Activated naive CD4-positive, alpha-beta T cell treated with anti-CD3 and anti-CD28 coated beads, Interleukin-2, amount 10 ng/mL, durations not matched to agents 7 days and 5 days (primary cell): ENCODE data around the gene ACP3.
A peak's percentile ranks its signal among the peaks of the same experiment; 100 is the strongest.

Experiments used
- CTCF ChIA-PET: fragments of 350-600 bp; sonication (Branson Sonifier 250); formaldehyde crosslinking; loops from one replicate; lab custom pipeline; 2021; ENCODE audit warnings: antibody characterized with exemption; lab: Charles Lee
- DNase-seq: peaks from one replicate; pipeline ENCODE4 v3.0.0-alpha.2; 2020
- H3K27ac Mint-ChIP-seq: one replicate; pipeline ENCODE4 v1.8.0; 2021; ENCODE audit warnings: mild to moderate bottlenecking, moderate library complexity, mixed read lengths
- H3K27me3 Mint-ChIP-seq: one replicate; pipeline ENCODE4 v1.8.0; 2021; ENCODE audit warnings: mild to moderate bottlenecking, mixed read lengths
- H3K36me3 Mint-ChIP-seq: one replicate; pipeline ENCODE4 v1.8.0; 2021; ENCODE audit warnings: mixed read lengths
- H3K4me1 Mint-ChIP-seq: one replicate; pipeline ENCODE4 v1.8.0; 2021; ENCODE audit warnings: mixed read lengths
- H3K4me3 Mint-ChIP-seq: one replicate; pipeline ENCODE4 v1.8.0; 2021; ENCODE audit warnings: mild to moderate bottlenecking, moderate library complexity, mixed read lengths
- H3K9me3 Mint-ChIP-seq: one replicate; pipeline ENCODE4 v1.8.0; 2021; ENCODE audit warnings: mixed read lengths

Gene ACP3

GRCh38 chr3:132341746-132342145, 24.5 kb downstream of the ACP3 start:
- Mint-ChIP-seq H3K27me3 (peaks cover 8% of the 10 kb centered on the region), H3K4me1 (no peaks in the 10 kb centered on the region), H3K4me3 (no peak overlapping the region), H3K27ac (no peak overlapping the region), H3K9me3 (no peaks in the 10 kb centered on the region), H3K36me3 (no peaks in the 10 kb centered on the region)
- no peak for DNase-seq
- CTCF ChIA-PET: interaction anchor here (2.3 kb wide), 1 partner anchor 85 kb away, joined by 7 read pairs; no protein-coding TSS in a partner anchor

DNA sequence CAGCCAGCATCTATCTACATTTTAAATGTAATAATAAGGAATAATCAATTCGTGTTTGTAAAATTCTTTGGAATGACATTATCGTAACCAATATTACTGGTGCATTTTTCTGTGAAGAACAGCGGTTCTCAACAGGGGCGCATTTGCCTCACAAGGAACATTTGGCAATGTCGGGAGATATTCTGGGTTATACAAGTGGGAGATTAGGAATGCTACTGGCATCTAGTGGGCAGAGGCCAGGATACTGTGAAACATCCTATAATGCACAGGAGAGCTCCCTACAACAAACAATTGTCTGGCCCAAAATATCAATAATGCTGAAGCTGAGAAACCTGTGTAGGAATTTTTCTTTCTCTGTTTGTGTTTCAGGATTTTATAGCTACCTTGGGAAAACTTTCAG, 25.0 kb downstream of the ACP3 start:
- no peak for DNase-seq
- no peaks in the 10 kb centered on the region for H3K36me3 Mint-ChIP-seq
- peaks cover 8% of the 10 kb centered on the region for H3K27me3 Mint-ChIP-seq
- CTCF ChIA-PET: interaction anchor here (0.8 to 2.9 kb wide), 5 partner anchors 9 to 303 kb away, joined by 5 to 11 read pairs (median 6); no protein-coding TSS in a partner anchor
- H3K27ac Mint-ChIP-seq: no peak overlapping the region
- H3K4me3 Mint-ChIP-seq: no peak overlapping the region
- no peaks in the 10 kb centered on the region for H3K4me1 Mint-ChIP-seq
- no peaks in the 10 kb centered on the region for H3K9me3 Mint-ChIP-seq

GRCh38 chr3:132342610-132343009, 25.4 kb downstream of the ACP3 start:
- CTCF ChIA-PET: interaction anchor here (0.6 to 2.9 kb wide), 7 partner anchors 9 to 304 kb away, joined by 3 to 11 read pairs (median 5); no protein-coding TSS in a partner anchor
- no peak overlapping the region for H3K27ac Mint-ChIP-seq
- H3K4me1 Mint-ChIP-seq: no peaks in the 10 kb centered on the region
- H3K36me3 Mint-ChIP-seq: no peaks in the 10 kb centered on the region
- no peak overlapping the region for H3K4me3 Mint-ChIP-seq
- H3K27me3 Mint-ChIP-seq: peaks cover 8% of the 10 kb centered on the region
- no peak for DNase-seq
- H3K9me3 Mint-ChIP-seq: no peaks in the 10 kb centered on the region

- no peaks in the 10 kb centered on the region for H3K9me3 Mint-ChIP-seq
- no peak overlapping the region for H3K27ac Mint-ChIP-seq
- CTCF ChIA-PET: interaction anchor here (0.6 to 2.9 kb wide), 8 partner anchors 9 to 304 kb away, joined by 3 to 11 read pairs (median 5); no protein-coding TSS in a partner anchor
- peak; percentile 42 for DNase-seq
- no peaks in the 10 kb centered on the region for H3K36me3 Mint-ChIP-seq
- no peaks in the 10 kb centered on the region for H3K4me1 Mint-ChIP-seq
- H3K4me3 Mint-ChIP-seq: no peak overlapping the region
- H3K27me3 Mint-ChIP-seq: peaks cover 8% of the 10 kb centered on the region
These were observed 25.9 kb downstream of the ACP3 start for GRCh38 chr3:132343018-132343612.

DNA sequence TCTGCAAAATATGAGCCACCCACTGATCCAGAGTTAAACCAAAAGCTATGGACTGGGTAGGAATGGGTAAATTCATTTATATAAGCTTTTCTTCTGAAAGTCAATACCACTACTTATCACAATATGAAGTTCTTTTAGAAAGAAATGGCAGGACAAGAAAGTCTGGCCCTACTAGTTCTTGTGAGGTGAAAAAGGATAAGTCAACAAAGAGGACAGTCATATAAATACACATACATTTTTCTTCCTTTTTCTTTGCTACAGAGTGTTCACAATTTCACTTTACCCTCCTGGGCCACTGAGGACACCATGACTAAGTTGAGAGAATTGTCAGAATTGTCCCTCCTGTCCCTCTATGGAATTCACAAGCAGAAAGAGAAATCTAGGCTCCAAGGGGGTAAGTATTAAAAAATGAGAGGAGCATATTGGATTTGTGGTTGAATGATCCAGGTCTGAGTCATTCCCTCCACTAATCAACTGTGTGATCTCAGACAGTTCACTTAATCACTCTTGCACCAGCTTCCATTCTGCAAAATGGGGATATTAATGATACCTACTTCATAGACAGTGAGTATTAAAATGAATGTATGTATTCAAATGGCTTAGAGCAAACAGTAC, 27.6 kb downstream of the ACP3 start:
- H3K27me3 Mint-ChIP-seq: peaks cover 7% of the 10 kb centered on the region
- no peaks in the 10 kb centered on the region for H3K36me3 Mint-ChIP-seq
- no peak overlapping the region for H3K4me3 Mint-ChIP-seq
- no peaks in the 10 kb centered on the region for H3K9me3 Mint-ChIP-seq
- H3K4me1 Mint-ChIP-seq: no peaks in the 10 kb centered on the region
- CTCF ChIA-PET: interaction anchor here (0.9 to 2.9 kb wide), 2 partner anchors 90 to 94 kb away, joined by 3 to 11 read pairs; no protein-coding TSS in a partner anchor
- no peak for DNase-seq
- no peak overlapping the region for H3K27ac Mint-ChIP-seq

- Mint-ChIP-seq H3K4me3 (no peak overlapping the region), H3K36me3 (no peaks in the 10 kb centered on the region), H3K27me3 (peaks cover 12% of the 10 kb centered on the region), H3K4me1 (no peaks in the 10 kb centered on the region), H3K27ac (no peak overlapping the region), H3K9me3 (no peaks in the 10 kb centered on the region)
- DNase-seq: no peak
- CTCF ChIA-PET: interaction anchor here (8.0 kb wide), 1 partner anchor 51 kb away, joined by 61 read pairs; no protein-coding TSS in a partner anchor
These were observed 29.9 kb downstream of the ACP3 start for GRCh38 chr3:132346841-132347736.

- no peak overlapping the region for H3K4me3 Mint-ChIP-seq
- H3K9me3 Mint-ChIP-seq: no peaks in the 10 kb centered on the region
- no peak for DNase-seq
- H3K36me3 Mint-ChIP-seq: no peaks in the 10 kb centered on the region
- H3K27ac Mint-ChIP-seq: no peak overlapping the region
- CTCF ChIA-PET: interaction anchor here (8.0 kb wide), 1 partner anchor 50 kb away, joined by 61 read pairs; no protein-coding TSS in a partner anchor
- peaks cover 12% of the 10 kb centered on the region for H3K27me3 Mint-ChIP-seq
- no peaks in the 10 kb centered on the region for H3K4me1 Mint-ChIP-seq
These were observed 30.6 kb downstream of the ACP3 start for GRCh38 chr3:132347811-132348210.

GRCh38 chr3:132348531-132348930, 31.3 kb downstream of the ACP3 start:
- Mint-ChIP-seq H3K4me1 (no peaks in the 10 kb centered on the region), H3K36me3 (no peaks in the 10 kb centered on the region), H3K27me3 (peaks cover 12% of the 10 kb centered on the region), H3K9me3 (no peaks in the 10 kb centered on the region), H3K27ac (no peak overlapping the region), H3K4me3 (no peak overlapping the region)
- DNase-seq: no peak
- CTCF ChIA-PET: interaction anchor here (1.0 to 8.0 kb wide), 2 partner anchors 50 to 333 kb away, joined by 3 to 61 read pairs; no protein-coding TSS in a partner anchor

GRCh38 chr3:132350814-132351213, 33.6 kb downstream of the ACP3 start:
- H3K9me3 Mint-ChIP-seq: no peaks in the 10 kb centered on the region
- H3K4me1 Mint-ChIP-seq: no peaks in the 10 kb centered on the region
- CTCF ChIA-PET: interaction anchor here (0.9 to 8.0 kb wide), 4 partner anchors 8 to 273 kb away, joined by 3 to 61 read pairs (median 4); no protein-coding TSS in a partner anchor
- no peak for DNase-seq
- H3K27ac Mint-ChIP-seq: no peak overlapping the region
- no peaks in the 10 kb centered on the region for H3K36me3 Mint-ChIP-seq
- no peak overlapping the region for H3K4me3 Mint-ChIP-seq
- peaks cover 12% of the 10 kb centered on the region for H3K27me3 Mint-ChIP-seq

GRCh38 chr3:132351222-132351806, 34.1 kb downstream of the ACP3 start:
- Mint-ChIP-seq H3K4me1 (no peaks in the 10 kb centered on the region), H3K9me3 (no peaks in the 10 kb centered on the region), H3K36me3 (no peaks in the 10 kb centered on the region), H3K4me3 (no peak overlapping the region), H3K27me3 (peaks cover 12% of the 10 kb centered on the region), H3K27ac (no peak overlapping the region)
- CTCF ChIA-PET: interaction anchor here (0.9 to 8.0 kb wide), 4 partner anchors 9 to 272 kb away, joined by 3 to 61 read pairs (median 4); no protein-coding TSS in a partner anchor
- DNase-seq: no peak

GRCh38 chr3:132352556-132353143, 35.4 kb downstream of the ACP3 start:
- Mint-ChIP-seq H3K4me1 (no peaks in the 10 kb centered on the region), H3K27ac (no peak overlapping the region), H3K9me3 (no peaks in the 10 kb centered on the region), H3K4me3 (no peak overlapping the region), H3K36me3 (no peaks in the 10 kb centered on the region), H3K27me3 (peaks cover 12% of the 10 kb centered on the region)
- CTCF ChIA-PET: interaction anchor here (0.6 to 8.0 kb wide), 5 partner anchors 10 to 289 kb away, joined by 3 to 61 read pairs (median 5); no protein-coding TSS in a partner anchor
- peak; percentile 76 for DNase-seq

DNA sequence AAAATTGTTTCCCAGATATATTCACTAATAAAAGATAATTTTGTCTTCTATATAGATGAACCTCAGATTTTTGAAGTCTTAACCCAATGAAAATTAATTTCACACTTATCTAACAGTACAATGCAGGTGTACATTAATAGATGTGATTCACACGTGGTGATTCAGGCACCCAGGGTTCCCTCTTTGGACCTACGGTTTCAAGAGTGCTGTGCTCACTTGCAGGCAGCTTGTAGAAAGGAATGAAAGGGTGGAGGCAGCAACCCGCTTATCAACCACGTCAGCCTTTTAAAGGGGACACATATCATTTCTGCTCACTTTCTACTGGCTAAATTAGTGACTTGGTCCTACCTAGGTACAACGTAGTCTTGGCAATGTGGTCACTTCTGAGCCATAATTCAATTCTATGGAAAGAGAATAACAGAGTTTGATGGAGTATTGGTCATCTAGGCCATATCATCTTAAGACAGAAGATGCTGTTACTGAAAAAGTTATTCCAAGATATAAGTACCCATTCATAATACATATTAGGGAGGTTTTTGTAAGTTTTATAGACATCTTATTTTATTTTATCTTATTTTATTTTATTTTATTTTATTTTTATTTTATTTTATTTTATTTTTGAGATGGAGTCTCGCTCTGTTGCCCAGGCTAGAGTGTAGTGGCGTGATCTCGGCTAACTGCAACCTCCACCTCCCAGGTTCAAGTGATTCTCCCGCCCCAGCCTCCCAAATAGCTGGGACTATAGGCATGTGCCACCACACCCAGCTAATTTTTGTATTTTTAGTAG, 37.9 kb downstream of the ACP3 start:
- Mint-ChIP-seq H3K4me3 (no peak overlapping the region), H3K4me1 (no peaks in the 10 kb centered on the region), H3K27ac (no peak overlapping the region), H3K27me3 (peaks cover 10% of the 10 kb centered on the region), H3K9me3 (no peaks in the 10 kb centered on the region), H3K36me3 (no peaks in the 10 kb centered on the region)
- DNase-seq: no peak
- CTCF ChIA-PET: interaction anchor here (1.6 to 8.0 kb wide), 3 partner anchors 11 to 287 kb away, joined by 5 to 61 read pairs (median 8); no protein-coding TSS in a partner anchor
